GM23248 (cell line): ENCODE measurements around the gene SYNPO. TPM values are rescaled to one million over a fixed set of nuclear protein-coding genes. Genes with fewer than 3 reads are reported as not detected.

Experiments
- DNase-seq: peaks from one replicate; pipeline ENCODE4 v3.0.0-alpha.2; 2015
- H2AFZ ChIP-seq: fragments of 200-600 bp; sonication (generic); 2 replicates; pipeline ENCODE4 v1.6.1; 2016; ENCODE audit warnings: antibody characterized with exemption
- H3F3A ChIP-seq: fragments of 200-600 bp; sonication (generic); 2 replicates; pipeline ENCODE4 v1.6.1; 2016; ENCODE audit warnings: mild to moderate bottlenecking, antibody characterized with exemption, mixed run types; ENCODE audit not compliant: insufficient read depth
- H3K27ac ChIP-seq: fragments of 200-600 bp; sonication (generic); 2 replicates; pipeline ENCODE4 v1.5.1; 2016; ENCODE audit warnings: mild to moderate bottlenecking
- H3K27me3 ChIP-seq: fragments of 200-600 bp; sonication (generic); replicated peaks from 2 replicates; pipeline ENCODE4 v1.6.1; 2016; ENCODE audit warnings: mild to moderate bottlenecking; ENCODE audit not compliant: insufficient read depth
- H3K36me3 ChIP-seq: fragments of 200-600 bp; sonication (generic); 2 replicates; pipeline ENCODE4 v1.6.1; 2016; ENCODE audit warnings: low read depth, mild to moderate bottlenecking
- H3K4me1 ChIP-seq: fragments of 200-600 bp; sonication (generic); 2 replicates; pipeline ENCODE4 v1.6.1; 2016; ENCODE audit warnings: mild to moderate bottlenecking; ENCODE audit not compliant: insufficient read depth
- H3K4me2 ChIP-seq: fragments of 200-600 bp; sonication (generic); one replicate; pipeline ENCODE4 v1.6.1; 2016; ENCODE audit warnings: mild to moderate bottlenecking; ENCODE audit not compliant: unreplicated experiment
- H3K4me3 ChIP-seq: fragments of 200-600 bp; sonication (generic); 2 replicates; pipeline ENCODE4 v1.5.1; 2016; ENCODE audit warnings: mild to moderate bottlenecking
- H3K79me2 ChIP-seq: fragments of 200-600 bp; sonication (generic); 2 replicates; pipeline ENCODE4 v1.6.1; 2016; ENCODE audit warnings: mild to moderate bottlenecking; ENCODE audit not compliant: insufficient read depth
- H3K9ac ChIP-seq: fragments of 200-600 bp; sonication (generic); 2 replicates; pipeline ENCODE4 v1.6.1; 2016; ENCODE audit warnings: mild to moderate bottlenecking
- H3K9me2 ChIP-seq: fragments of 200-600 bp; sonication (generic); 2 replicates; pipeline ENCODE4 v1.6.1; 2016; ENCODE audit warnings: mixed run types, mild to moderate bottlenecking, moderate library complexity; ENCODE audit not compliant: insufficient read depth
- H3K9me3 ChIP-seq: fragments of 200-600 bp; sonication (generic); one replicate; pipeline ENCODE4 v1.6.1; 2017; ENCODE audit warnings: low read depth
- H4K20me1 ChIP-seq: fragments of 200-600 bp; sonication (generic); 2 replicates; pipeline ENCODE4 v1.6.0; 2016; ENCODE audit not compliant: insufficient read depth
- EZH2 ChIP-seq: fragments of 200-600 bp; sonication (generic); IDR thresholded peaks from 2 replicates; pipeline ENCODE4 v1.6.1; 2018; ENCODE audit warnings: antibody characterized with exemption, mild to moderate bottlenecking; ENCODE audit not compliant: insufficient read depth, poor library complexity, severe bottlenecking
- EZH2phosphoT487 ChIP-seq: fragments of 200-600 bp; sonication (generic); IDR thresholded peaks from 2 replicates; pipeline ENCODE4 v1.6.1; 2018; ENCODE audit warnings: antibody characterized with exemption, moderate library complexity, mild to moderate bottlenecking, low read depth; ENCODE audit not compliant: insufficient read depth
- WGBS, 2 experiments: methylation state at CpG; one replicate each; pipeline ENCODE4 v1.1.6; 2015 to 2017; ENCODE audit warnings: low lambda C conversion rate in 2 of 2, low coverage in 1 of 2; ENCODE audit errors: missing lambda C conversion rate in 2 of 2; 5-methylcytosine and 5-hydroxymethylcytosine counted together
- in situ Hi-C: fragments of 300-500 bp; cut with MboI; formaldehyde crosslinking; loops from 2 replicates; pipeline ENCODE4 v1.15.0; 2020
- polyA plus RNA-seq: library from polyadenylated mRNA; unstranded; fragments of >200 nt; fragmentation: Nextera tagmentation; extraction: Ambion mirVana; gene quantifications from 2 replicates; pipeline ENCODE4 v1.2.1, GENCODE V29; 2016
- total RNA-seq: library from RNA; depleted of rRNA; stranded (reverse); fragments of >200 nt; shearing (Covaris generic); gene quantifications from 2 replicates; pipeline ENCODE4 v1.2.3, GENCODE V29; 2014; rRNA removed

SYNPO gene, protein sequence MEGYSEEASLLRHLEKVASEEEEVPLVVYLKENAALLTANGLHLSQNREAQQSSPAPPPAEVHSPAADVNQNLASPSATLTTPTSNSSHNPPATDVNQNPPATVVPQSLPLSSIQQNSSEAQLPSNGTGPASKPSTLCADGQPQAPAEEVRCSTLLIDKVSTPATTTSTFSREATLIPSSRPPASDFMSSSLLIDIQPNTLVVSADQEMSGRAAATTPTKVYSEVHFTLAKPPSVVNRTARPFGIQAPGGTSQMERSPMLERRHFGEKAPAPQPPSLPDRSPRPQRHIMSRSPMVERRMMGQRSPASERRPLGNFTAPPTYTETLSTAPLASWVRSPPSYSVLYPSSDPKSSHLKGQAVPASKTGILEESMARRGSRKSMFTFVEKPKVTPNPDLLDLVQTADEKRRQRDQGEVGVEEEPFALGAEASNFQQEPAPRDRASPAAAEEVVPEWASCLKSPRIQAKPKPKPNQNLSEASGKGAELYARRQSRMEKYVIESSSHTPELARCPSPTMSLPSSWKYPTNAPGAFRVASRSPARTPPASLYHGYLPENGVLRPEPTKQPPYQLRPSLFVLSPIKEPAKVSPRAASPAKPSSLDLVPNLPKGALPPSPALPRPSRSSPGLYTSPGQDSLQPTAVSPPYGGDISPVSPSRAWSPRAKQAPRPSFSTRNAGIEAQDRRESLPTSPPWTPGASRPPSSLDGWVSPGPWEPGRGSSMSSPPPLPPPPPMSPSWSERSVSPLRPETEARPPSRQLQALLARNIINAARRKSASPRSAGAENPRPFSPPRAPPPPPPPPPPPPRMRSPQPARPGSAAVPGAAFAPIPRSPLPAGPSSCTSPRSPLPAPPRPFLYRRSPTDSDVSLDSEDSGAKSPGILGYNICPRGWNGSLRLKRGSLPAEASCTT
- total RNA-seq (6.1 and 7.7 TPM in 2 replicates), polyA plus RNA-seq (5.6 and 6.3 TPM in 2 replicates)

DNA sequence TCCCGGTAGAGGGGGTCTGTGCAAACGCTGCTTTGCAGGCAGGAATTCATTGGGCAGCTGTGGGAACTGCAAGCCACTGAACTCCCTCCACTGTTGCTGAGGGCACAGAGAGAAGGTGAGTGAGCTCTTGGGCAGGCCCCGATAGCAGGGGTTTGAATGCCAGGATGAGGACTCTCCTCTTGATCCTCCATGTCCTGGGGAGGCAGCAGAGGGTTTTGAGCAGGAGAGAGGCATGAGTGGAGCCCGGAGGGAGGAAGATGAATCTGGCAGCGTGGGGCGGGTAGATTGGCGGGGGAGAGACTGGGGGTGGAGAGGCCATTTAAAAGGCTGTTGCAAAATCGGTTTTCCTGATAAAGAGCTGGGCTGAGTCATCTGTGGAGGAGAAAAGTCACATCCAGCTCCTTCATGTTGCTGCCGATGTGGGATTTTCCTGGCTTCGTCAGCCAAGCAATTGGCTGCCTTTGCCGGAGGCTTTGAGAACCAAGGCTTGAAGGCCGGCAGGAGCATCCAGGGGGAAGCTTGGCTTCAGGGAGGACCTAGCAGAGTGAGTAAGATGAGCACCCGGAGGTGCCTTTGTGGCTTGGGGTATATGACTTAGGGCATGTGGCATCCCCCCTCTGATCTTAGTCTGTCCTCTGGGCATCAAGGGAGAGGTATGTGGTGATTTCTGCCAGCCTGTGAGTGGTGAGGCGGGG lies at the start of gene SYNPO:
Gene SYNPO, plus strand, starts transcription at position 350 of the 695 bp plus-strand sequence. CDS start 7,616 bp downstream, outside the sequence.
- TF ChIP-seq EZH2phosphoT487 (no peak), EZH2 (no peak)
- peaks cover 50% of the 10 kb centered on the region for H3F3A ChIP-seq
- H3K4me3 ChIP-seq = peak within 1 kb of the TSS; percentile 47
- peak within 1 kb of the TSS; percentile 89 for H3K27ac ChIP-seq
- peaks cover 15% of the 10 kb centered on the region for H3K79me2 ChIP-seq
- no peak within 1 kb of the TSS for H2AFZ ChIP-seq
- in situ Hi-C loops = loop anchor here (10.0 kb wide), 1 partner anchor 176 kb away; no protein-coding TSS in a partner anchor
- DNase-seq = peak; percentile 99
- peak within 1 kb of the TSS; percentile 66 for H3K9ac ChIP-seq
- H3K27me3 ChIP-seq = no peaks in the 10 kb centered on the region
- no peaks in the 10 kb centered on the region for H3K36me3 ChIP-seq
- H4K20me1 ChIP-seq = no peaks in the 10 kb centered on the region
- WGBS, 2 experiments = 0 to 2% methylated on average over 13 to 14 of the region's 14 CpGs
- no peaks in the 10 kb centered on the region for H3K9me2 ChIP-seq
- peak within 1 kb of the TSS; percentile 71 for H3K4me2 ChIP-seq
- no peaks in the 10 kb centered on the region for H3K9me3 ChIP-seq
- peaks cover 84% of the 10 kb centered on the region for H3K4me1 ChIP-seq

DNA sequence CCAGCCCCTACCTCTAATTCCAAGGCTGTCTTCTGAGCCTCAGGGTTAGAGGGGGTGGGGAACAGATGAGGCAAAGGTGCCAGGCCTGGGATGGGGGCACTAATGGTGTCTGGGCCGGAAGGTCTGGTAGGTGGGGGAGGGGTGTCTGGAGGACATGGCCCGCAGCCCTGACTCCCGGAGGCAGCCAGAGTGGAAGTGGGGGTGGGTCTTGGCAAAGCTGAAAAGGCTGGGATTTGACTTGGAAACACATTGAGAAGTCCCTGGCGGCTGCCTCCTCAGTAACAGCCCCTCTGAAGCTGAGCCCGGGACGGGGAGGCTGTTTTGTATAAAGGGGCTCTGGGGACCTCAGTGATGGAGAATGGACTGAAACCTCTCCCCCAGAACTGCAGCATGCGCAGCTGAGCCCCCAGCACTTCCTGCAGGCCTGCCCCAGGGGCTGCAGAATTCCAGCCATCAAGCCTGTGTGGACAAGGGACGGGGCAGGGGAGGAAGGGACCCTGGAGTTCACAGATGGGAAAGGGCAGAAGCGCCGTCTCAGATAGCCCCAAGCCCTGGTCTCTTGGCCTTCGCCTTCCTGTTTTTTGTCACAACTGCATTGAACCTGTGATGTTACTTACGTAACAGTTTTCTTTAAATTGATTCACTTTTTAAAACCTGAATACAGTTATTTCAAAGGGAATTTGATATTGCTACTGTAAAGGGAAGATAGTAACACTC lies 49.3 kb upstream of the SYNPO start:
- DNase-seq = no peak
- H3K4me2 ChIP-seq = no peak overlapping the region
- peaks cover 8% of the 10 kb centered on the region for H3K4me1 ChIP-seq
- in situ Hi-C loops = no loop called here
- no peaks in the 10 kb centered on the region for H3K9me3 ChIP-seq
- H3K9me2 ChIP-seq = no peaks in the 10 kb centered on the region
- no peaks in the 10 kb centered on the region for H3F3A ChIP-seq
- no peaks in the 10 kb centered on the region for H3K27me3 ChIP-seq
- H4K20me1 ChIP-seq = no peaks in the 10 kb centered on the region
- H3K9ac ChIP-seq = no peak overlapping the region
- no peaks in the 10 kb centered on the region for H3K36me3 ChIP-seq
- H3K4me3 ChIP-seq = no peak overlapping the region
- no peaks in the 10 kb centered on the region for H3K79me2 ChIP-seq
- TF ChIP-seq EZH2phosphoT487 (no peak), EZH2 (no peak)
- H3K27ac ChIP-seq = no peak overlapping the region
- no peak overlapping the region for H2AFZ ChIP-seq
- 65 to 67% methylated on average over 12 of the region's 12 CpGs for whole genome bisulfite sequencing, 2 experiments

DNA sequence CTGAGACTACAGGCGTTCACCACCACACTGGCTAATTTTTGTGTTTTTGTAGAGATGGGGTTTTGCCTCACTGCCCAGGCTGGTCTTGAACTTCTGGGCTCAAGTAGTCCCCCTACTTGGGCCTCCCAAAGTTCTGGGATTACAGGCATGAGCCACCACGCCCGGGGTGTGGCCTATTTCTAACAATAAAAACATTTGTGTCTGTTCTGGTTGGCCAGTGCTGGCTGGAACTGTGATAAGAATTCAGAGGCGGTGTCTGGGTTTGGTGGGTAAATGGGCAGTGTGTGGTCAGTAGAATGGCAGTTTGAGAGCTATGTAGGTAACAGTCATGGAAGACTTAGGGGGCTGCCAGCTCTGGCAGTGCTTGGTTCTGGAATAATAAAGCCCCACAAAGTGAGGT lies 46.9 kb upstream of the SYNPO start:
- TF ChIP-seq EZH2phosphoT487 (no peak), EZH2 (no peak)
- H3K4me1 ChIP-seq = peaks cover 8% of the 10 kb centered on the region
- 83 to 86% methylated on average over 4 of the region's 4 CpGs for WGBS, 2 experiments
- no peak overlapping the region for H3K4me3 ChIP-seq
- no peaks in the 10 kb centered on the region for H3K9me3 ChIP-seq
- H3K9ac ChIP-seq = no peak overlapping the region
- in situ Hi-C loops = no loop called here
- H2AFZ ChIP-seq = no peak overlapping the region
- no peak overlapping the region for H3K4me2 ChIP-seq
- no peaks in the 10 kb centered on the region for H3K36me3 ChIP-seq
- no peak for DNase-seq
- H3F3A ChIP-seq = no peaks in the 10 kb centered on the region
- no peaks in the 10 kb centered on the region for H3K27me3 ChIP-seq
- H3K27ac ChIP-seq = no peak overlapping the region
- H4K20me1 ChIP-seq = no peaks in the 10 kb centered on the region
- H3K79me2 ChIP-seq = no peaks in the 10 kb centered on the region
- no peaks in the 10 kb centered on the region for H3K9me2 ChIP-seq
